Measurements from ENCODE around the gene PRKAA2.

GRCh38 chr1:56631901-56632300, 13.2 kb upstream of the PRKAA2 start:
- no peak for TF ChIP-seq POLR2A (IDR thresholded peaks at IDR 0.05; ENCODE audit: low read depth, low read length)
- TF ChIP-seq POU2F2 (IDR thresholded peaks at IDR 0.05; ENCODE audit: low read depth, low read length) = no peak
- TF ChIP-seq POLR2AphosphoS5 (IDR thresholded peaks at IDR 0.05; ENCODE audit: low read depth, low read length) = no peak
- no peak for TF ChIP-seq TAF1 (IDR thresholded peaks at IDR 0.05; ENCODE audit: low read depth, low read length)
- no peak for TF ChIP-seq PAX5 (IDR thresholded peaks at IDR 0.05; ENCODE audit: insufficient read depth, low read length, severe bottlenecking)
- TF ChIP-seq SPI1 (IDR thresholded peaks at IDR 0.05; ENCODE audit: low read depth, low read length) = no peak
